GM12878 (cell line): ENCODE data around the gene CDC34. TPM values are rescaled to one million over a fixed set of nuclear protein-coding genes. Genes with fewer than 3 reads are reported as not detected.

Experiments
- ATAC-seq: fragments of 200-7000 bp; cut with Tn5 transposase; 3 replicates; pipeline ENCODE4 v1.9.1; 2020; ENCODE audit warnings: mild to moderate bottlenecking, moderate library complexity
- BruUV-seq: library from RNA; stranded (reverse); fragments of 400-500 nt; replicated peaks from 2 replicates; lab custom pipeline; 2021; lab: Mats Ljungman, UMichigan
- CTCF ChIA-PET: fragments of 300-600 bp; sonication (Branson Sonifier 250); formaldehyde crosslinking; extraction: SDS; loops from one replicate; lab custom pipeline; 2021; ENCODE audit warnings: inconsistent platforms; lab: Yijun Ruan, JAX
- POLR2A ChIA-PET: fragments of 350-600 bp; formaldehyde crosslinking; extraction: SDS; loops from one replicate; lab custom pipeline; 2021; ENCODE audit warnings: inconsistent platforms; lab: Charles Lee
- RAD21 ChIA-PET: fragments of 300-600 bp; sonication (Branson Sonifier 250); formaldehyde crosslinking; loops from one replicate; lab custom pipeline; 2023; ENCODE audit warnings: antibody characterized with exemption; ENCODE audit not compliant: unreplicated experiment; lab: Charles Lee
- SMC1A ChIA-PET: fragments of 300-600 bp; sonication (Branson Sonifier 250); formaldehyde crosslinking; loops from one replicate; lab custom pipeline; 2023; ENCODE audit not compliant: unreplicated experiment, uncharacterized antibody; lab: Charles Lee
- DNase-seq: peaks from one replicate; pipeline ENCODE4 v3.0.0-alpha.2; 2011; ENCODE audit warnings: low read depth, low spot score
- FAIRE-seq: peaks from 3 replicates; lab custom pipeline; 2011; peaks lifted over from hg19 to GRCh38; lab: Jason Lieb, UNC
- H2AFZ ChIP-seq: 2 replicates; pipeline ENCODE4 v1.6.0; 2011; ENCODE audit warnings: low read depth, low read length, control low read depth; ENCODE audit not compliant: control insufficient read depth
- H3K27ac ChIP-seq: 2 replicates; pipeline ENCODE4 v1.5.1; 2011; ENCODE audit warnings: control low read depth; ENCODE audit not compliant: control insufficient read depth, insufficient read depth
- H3K27me3 ChIP-seq, 2 experiments: replicated peaks in 1 of 2; 2 replicates each; pipeline versions ENCODE4 v1.6.0 to v1.6.1; 2011; ENCODE audit warnings: low read length in 1 of 2; ENCODE audit not compliant: control insufficient read depth in 2 of 2, insufficient read depth in 2 of 2
- H3K36me3 ChIP-seq, 2 experiments: 2 replicates each; pipeline ENCODE4 v1.5.1; 2011; ENCODE audit warnings: low read length in 1 of 2; ENCODE audit not compliant: control insufficient read depth in 2 of 2, insufficient read depth in 2 of 2
- H3K4me1 ChIP-seq: 2 replicates; pipeline ENCODE4 v1.6.1; 2011; ENCODE audit warnings: mild to moderate bottlenecking, low read length, moderate library complexity, mixed read lengths; ENCODE audit not compliant: control insufficient read depth, insufficient read depth
- H3K4me2 ChIP-seq: 2 replicates; pipeline ENCODE4 v1.6.0; 2011; ENCODE audit warnings: control low read depth; ENCODE audit not compliant: control insufficient read depth, insufficient read depth
- H3K4me3 ChIP-seq: fragments of 200-600 bp; sonication (generic); 2 replicates; pipeline ENCODE4 v1.5.1; 2016
- H3K79me2 ChIP-seq: 2 replicates; pipeline ENCODE4 v1.6.0; 2011; ENCODE audit warnings: low read length; ENCODE audit not compliant: control insufficient read depth, insufficient read depth
- H3K9ac ChIP-seq: 2 replicates; pipeline ENCODE4 v1.8.0; 2011; ENCODE audit warnings: low read length, control low read depth, mixed read lengths; ENCODE audit not compliant: control insufficient read depth, insufficient read depth
- H3K9me3 ChIP-seq: replicated peaks from 3 replicates; pipeline ENCODE4 v1.5.1; 2011; ENCODE audit warnings: mild to moderate bottlenecking, low read length; ENCODE audit not compliant: control insufficient read depth, insufficient read depth
- H4K20me1 ChIP-seq: 2 replicates; pipeline ENCODE4 v1.6.0; 2011; ENCODE audit not compliant: control insufficient read depth, insufficient read depth
- ATF7 ChIP-seq: fragments of 450-650 bp; IDR thresholded peaks from 2 replicates; pipeline ENCODE4 v1.6.1; 2016; ENCODE audit warnings: low read depth, mild to moderate bottlenecking
- BACH1 ChIP-seq: fragments of 450-650 bp; IDR thresholded peaks from 2 replicates; pipeline ENCODE4 v1.6.1; 2017; ENCODE audit warnings: mild to moderate bottlenecking, borderline replicate concordance
- BMI1 ChIP-seq: fragments of 450-650 bp; IDR thresholded peaks from 2 replicates; pipeline ENCODE4 v1.6.1; 2016; ENCODE audit warnings: mild to moderate bottlenecking, moderate library complexity, borderline replicate concordance
- IRF3 ChIP-seq: fragments of 450-650 bp; IDR thresholded peaks from 2 replicates; pipeline ENCODE4 v1.6.1; 2014; ENCODE audit warnings: mild to moderate bottlenecking
- JUNB ChIP-seq: IDR thresholded peaks from 2 replicates; pipeline ENCODE4 v1.6.1; 2016; ENCODE audit warnings: antibody characterized with exemption, mild to moderate bottlenecking
- JUND ChIP-seq: IDR thresholded peaks from 2 replicates; pipeline ENCODE4 v1.6.1; 2012; ENCODE audit warnings: low read depth, mild to moderate bottlenecking, low read length, improper control_type of control experiment, moderate library complexity
- KLF5 ChIP-seq: fragments of 450-650 bp; IDR thresholded peaks from 2 replicates; pipeline ENCODE4 v1.6.1; 2014; ENCODE audit warnings: mild to moderate bottlenecking; ENCODE audit not compliant: partially characterized antibody
- MTA2 ChIP-seq: fragments of 450-650 bp; IDR thresholded peaks from 2 replicates; pipeline ENCODE4 v1.6.1; 2016; ENCODE audit warnings: low read depth, mild to moderate bottlenecking, moderate library complexity
- NFIC ChIP-seq: IDR thresholded peaks from 2 replicates; pipeline ENCODE4 v1.6.1; 2012; ENCODE audit warnings: low read depth, mild to moderate bottlenecking, inconsistent platforms, low read length, moderate library complexity
- NR2C1 ChIP-seq: fragments of 450-650 bp; IDR thresholded peaks from 2 replicates; pipeline ENCODE4 v1.6.1; 2017; ENCODE audit warnings: antibody characterized with exemption, mild to moderate bottlenecking, moderate library complexity
- POLR2AphosphoS2 ChIP-seq: IDR thresholded peaks from 2 replicates; pipeline ENCODE4 v1.6.1; 2011; ENCODE audit warnings: low read depth, mild to moderate bottlenecking, low read length, improper control_type of control experiment, moderate library complexity
- RFX5 ChIP-seq: IDR thresholded peaks from 2 replicates; pipeline ENCODE4 v1.6.1; 2011; ENCODE audit warnings: low read depth, low read length, improper control_type of control experiment
- SMARCA5 ChIP-seq: fragments of 450-650 bp; IDR thresholded peaks from 2 replicates; pipeline ENCODE4 v1.6.1; 2017; ENCODE audit warnings: mild to moderate bottlenecking
- SMC3 ChIP-seq: IDR thresholded peaks from 2 replicates; pipeline ENCODE4 v1.6.1; 2011; ENCODE audit warnings: low read length, improper control_type of control experiment, borderline replicate concordance
- SP1 ChIP-seq: IDR thresholded peaks from one replicate; pipeline ENCODE4 v1.6.1; 2011; ENCODE audit warnings: low read depth, low read length
- STAT1 ChIP-seq: fragments of 450-650 bp; conservative IDR thresholded peaks from 2 replicates; pipeline ENCODE4 v1.6.1; 2014; ENCODE audit warnings: antibody characterized with exemption, mild to moderate bottlenecking
- SUZ12 ChIP-seq: fragments of 200-600 bp; sonication (generic); IDR thresholded peaks from one replicate; pipeline ENCODE4 v1.6.1; 2018; ENCODE audit warnings: antibody characterized with exemption, mild to moderate bottlenecking; ENCODE audit not compliant: unreplicated experiment
- ZNF207 ChIP-seq: fragments of 450-650 bp; IDR thresholded peaks from 2 replicates; pipeline ENCODE4 v1.6.1; 2014; ENCODE audit warnings: antibody characterized with exemption, mild to moderate bottlenecking, borderline replicate concordance
- ZNF592 ChIP-seq: fragments of 450-650 bp; IDR thresholded peaks from 2 replicates; pipeline ENCODE4 v1.6.1; 2017; ENCODE audit warnings: mild to moderate bottlenecking, moderate library complexity
- WGBS: methylation state at CpG from one replicate; pipeline ENCODE4 v1.1.6; 2016; ENCODE audit warnings: low lambda C conversion rate; ENCODE audit not compliant: insufficient replicate concordance, insufficient coverage; ENCODE audit errors: missing lambda C conversion rate; 5-methylcytosine and 5-hydroxymethylcytosine counted together
- in situ Hi-C: fragments of 300-500 bp; cut with MboI; formaldehyde crosslinking; loops from 9 replicates; pipeline ENCODE4 v1.14.3; 2018; ENCODE audit warnings: mixed read lengths
- intact Hi-C: fragments of 100-400 bp; cut with micrococcal nuclease; formaldehyde crosslinking; loops from one replicate; pipeline ENCODE4 v1.14.2; 2022; ENCODE audit not compliant: unreplicated experiment
- polyA plus RNA-seq, 11 experiments: library from polyadenylated mRNA; depleted of rRNA in 4 of 11; unstranded in 6 of 11; stranded (reverse) in 5 of 11; fragments of >200 nt; fragmentation: Nextera tagmentation in 4 of 11; fragmentation: Illumina TruSeq in 1 of 11; extraction: Ambion mirVana in 4 of 11; extraction: Trizol in 1 of 11; gene quantifications; 1 replicate in 1 of 11; 2 replicates in 10 of 11; pipeline versions ENCODE4 v1.2.1 to v1.2.3, GENCODE V29; 2011 to 2016; ENCODE audit warnings: inconsistent platforms in 2 of 11, missing spikeins in 2 of 11, low read depth in 1 of 11
- total RNA-seq, 4 experiments: library from RNA; depleted of rRNA in 3 of 4; stranded (reverse); fragments of >200 nt in 3 of 4; fragmentation: Illumina TruSeq in 1 of 4; extraction: Trizol in 1 of 4; gene quantifications; 2 replicates each; pipeline versions ENCODE4 v1.2.1 to v1.2.3, GENCODE V29; 2013 to 2021

Gene CDC34
- total and polyA plus RNA-seq, 10 of the 15 experiments (the other 5 are each of a cell fraction or from before 2014, with no cell fraction given): 0.31 to 48.9 (median 28.5) TPM

- Histone ChIP-seq H3K27ac (peak overlapping the region; percentile 99), H3K36me3 (no peaks in the 10 kb centered on the region), H3K9ac (peak overlapping the region; percentile 89), H2AFZ (peak overlapping the region; percentile 99), H3K4me2 (peak overlapping the region; percentile 58), H3K9me3 (no peaks in the 10 kb centered on the region; the same call in 2 of the 3 replicates), H4K20me1 (no peaks in the 10 kb centered on the region), H3K79me2 (peaks cover 6% of the 10 kb centered on the region), H3K4me1 (peaks cover 17% of the 10 kb centered on the region), H3K27me3 (no peaks in the 10 kb centered on the region), H3K4me3 (peak overlapping the region; percentile 89)
- CTCF ChIA-PET: interaction anchor here (0.7 to 2.9 kb wide), 18 partner anchors 9 to 386 kb away, joined by 3 to 21 read pairs (median 5); partner anchors contain the start of genes CDC34, MED16 and RNU6-9
- peak; percentile 99 for FAIRE-seq
- TSS peak; percentile 64 for BruUV-seq
- SMC1A ChIA-PET: interaction anchor here (0.6 to 1.5 kb wide), 6 partner anchors 16 to 239 kb away, joined by 3 to 6 read pairs (median 3); no protein-coding TSS in a partner anchor
- RAD21 ChIA-PET: interaction anchor here (0.6 to 1.7 kb wide), 8 partner anchors 16 to 260 kb away, joined by 3 to 8 read pairs (median 4); partner anchors contain the start of gene CDC34
- POLR2A ChIA-PET: interaction anchor here (0.5 to 2.6 kb wide), 4 partner anchors 18 to 787 kb away, joined by 3 to 14 read pairs (median 6); partner anchors contain the start of gene CDC34
- WGBS: under 1% methylated on average over 47 of the region's 48 CpGs
- intact Hi-C loops: no loop called here
- ATAC-seq: peak; percentile 82
- DNase-seq: peak; percentile 97
- in situ Hi-C loops: no loop called here
- TF ChIP-seq ZNF207 (peak; percentile 64; the same call in 1 of the 2 replicates), BACH1 (peak; percentile 84), IRF3 (no peak), SUZ12 (no peak), NFIC (no peak), ZNF592 (0 out of 2 replicates have a peak, but pooled peaks have one; percentile 39), ATF7 (no peak), NR2C1 (no peak), SMC3 (peak; percentile 52), SMARCA5 (peak; percentile 99), KLF5 (peak; percentile 25), RFX5 (0 out of 2 replicates have a peak, but pooled peaks have one; percentile 4), BMI1 (peak; percentile 96), SP1 (peak; percentile 4), JUNB (no peak), JUND (no peak), MTA2 (peak; percentile 61), STAT1 (0 out of 2 replicates have a peak, but pooled peaks have one; percentile 31), POLR2AphosphoS2 (0 out of 2 replicates have a peak, but pooled peaks have one; percentile 10)
Measured at GRCh38 chr19:506404-507285, 24.9 kb upstream of the CDC34 start.
